ENCODE results near the gene WNT3.
A peak's percentile ranks its signal among the peaks of the same experiment; 100 is the strongest.
"Not testable (repeated sequence)": the region's sequence is repeated elsewhere in the genome, so short reads cannot be mapped to it uniquely, and the experiment has no call there.

The WNT3 gene

GRCh38 chr17:46769531-46770438 lies 48.7 kb downstream of the WNT3 start:
- DNase-seq (ENCODE audit: low read depth, low spot score) = no peak
- no peak overlapping the region for H3K27ac ChIP-seq

- DNase-seq (ENCODE audit: low read depth, low spot score); H3K27ac ChIP-seq: not testable (repeated sequence)
These were observed 49.6 kb downstream of the WNT3 start for GRCh38 chr17:46768896-46769295.

GRCh38 chr17:46768540-46768870 lies 50.0 kb downstream of the WNT3 start:
- no peak overlapping the region for H3K27ac ChIP-seq

GRCh38 chr17:46766493-46767491 lies 51.7 kb downstream of the WNT3 start:
- no peak for DNase-seq (ENCODE audit: low read depth, low spot score)
- H3K27ac ChIP-seq = no peak overlapping the region

More at GRCh38 chr17:46768540-46768870, 50.0 kb downstream of the WNT3 start:
- DNase-seq (ENCODE audit: low read depth, low spot score) = no peak

- DNase-seq (ENCODE audit: low read depth, low spot score) = no peak
- no peak overlapping the region for H3K27ac ChIP-seq
These were observed 53.0 kb downstream of the WNT3 start for GRCh38 chr17:46765453-46765852.

- no peak for DNase-seq (ENCODE audit: low read depth, low spot score)
- no peak overlapping the region for H3K27ac ChIP-seq
These were observed 53.6 kb downstream of the WNT3 start for GRCh38 chr17:46764709-46765401.

GRCh38 chr17:46764000-46764708 lies 54.3 kb downstream of the WNT3 start:
- DNase-seq (ENCODE audit: low read depth, low spot score) = no peak
- H3K27ac ChIP-seq = no peak overlapping the region

GRCh38 chr17:46763416-46763815 lies 55.1 kb downstream of the WNT3 start:
- no peak for DNase-seq (ENCODE audit: low read depth, low spot score)
- H3K27ac ChIP-seq = no peak overlapping the region

GRCh38 chr17:46759141-46759540 lies 59.4 kb downstream of the WNT3 start:
- no peak overlapping the region for H3K27ac ChIP-seq
- no peak for DNase-seq (ENCODE audit: low read depth, low spot score)

- no peak overlapping the region for H3K27ac ChIP-seq
- DNase-seq (ENCODE audit: low read depth, low spot score) = no peak
These were observed 59.9 kb downstream of the WNT3 start for GRCh38 chr17:46758614-46759013.

- DNase-seq (ENCODE audit: low read depth, low spot score); H3K27ac ChIP-seq: not testable (repeated sequence)
These were observed 60.9 kb downstream of the WNT3 start for GRCh38 chr17:46757588-46757987.

- H3K27ac ChIP-seq = no peak overlapping the region
- no peak for DNase-seq (ENCODE audit: low read depth, low spot score)
These were observed 61.6 kb downstream of the WNT3 start for GRCh38 chr17:46756861-46757260.

- H3K27ac ChIP-seq = no peak overlapping the region
- no peak for DNase-seq (ENCODE audit: low read depth, low spot score)
These were observed 62.3 kb downstream of the WNT3 start for GRCh38 chr17:46756081-46756735.

- DNase-seq (ENCODE audit: low read depth, low spot score) = no peak
- no peak overlapping the region for H3K27ac ChIP-seq
These were observed 64.7 kb downstream of the WNT3 start for GRCh38 chr17:46753776-46754175.

GRCh38 chr17:46751425-46751824 lies 67.1 kb downstream of the WNT3 start:
- DNase-seq (ENCODE audit: low read depth, low spot score) = no peak
- H3K27ac ChIP-seq = no peak overlapping the region

GRCh38 chr17:46745376-46745775 lies 73.1 kb downstream of the WNT3 start:
- no peak for DNase-seq (ENCODE audit: low read depth, low spot score)
- no peak overlapping the region for H3K27ac ChIP-seq

- DNase-seq (ENCODE audit: low read depth, low spot score) = no peak
- H3K27ac ChIP-seq = no peak overlapping the region
These were observed 74.1 kb downstream of the WNT3 start for GRCh38 chr17:46744441-46744840.

- DNase-seq (ENCODE audit: low read depth, low spot score) = peak; percentile 80
- H3K27ac ChIP-seq = peak overlapping the region; percentile 39
These were observed 75.8 kb downstream of the WNT3 start for GRCh38 chr17:46742565-46743270.

Data from epithelial cell of prostate (primary cell).